Kidney glomerular epithelial cell (primary cell): Measurements from ENCODE around the gene NMUR1.

Experiments
- DNase-seq: peaks from one replicate; lab custom pipeline; 2025; lab: John Stamatoyannopoulos, UW

The NMUR1 gene

DNA sequence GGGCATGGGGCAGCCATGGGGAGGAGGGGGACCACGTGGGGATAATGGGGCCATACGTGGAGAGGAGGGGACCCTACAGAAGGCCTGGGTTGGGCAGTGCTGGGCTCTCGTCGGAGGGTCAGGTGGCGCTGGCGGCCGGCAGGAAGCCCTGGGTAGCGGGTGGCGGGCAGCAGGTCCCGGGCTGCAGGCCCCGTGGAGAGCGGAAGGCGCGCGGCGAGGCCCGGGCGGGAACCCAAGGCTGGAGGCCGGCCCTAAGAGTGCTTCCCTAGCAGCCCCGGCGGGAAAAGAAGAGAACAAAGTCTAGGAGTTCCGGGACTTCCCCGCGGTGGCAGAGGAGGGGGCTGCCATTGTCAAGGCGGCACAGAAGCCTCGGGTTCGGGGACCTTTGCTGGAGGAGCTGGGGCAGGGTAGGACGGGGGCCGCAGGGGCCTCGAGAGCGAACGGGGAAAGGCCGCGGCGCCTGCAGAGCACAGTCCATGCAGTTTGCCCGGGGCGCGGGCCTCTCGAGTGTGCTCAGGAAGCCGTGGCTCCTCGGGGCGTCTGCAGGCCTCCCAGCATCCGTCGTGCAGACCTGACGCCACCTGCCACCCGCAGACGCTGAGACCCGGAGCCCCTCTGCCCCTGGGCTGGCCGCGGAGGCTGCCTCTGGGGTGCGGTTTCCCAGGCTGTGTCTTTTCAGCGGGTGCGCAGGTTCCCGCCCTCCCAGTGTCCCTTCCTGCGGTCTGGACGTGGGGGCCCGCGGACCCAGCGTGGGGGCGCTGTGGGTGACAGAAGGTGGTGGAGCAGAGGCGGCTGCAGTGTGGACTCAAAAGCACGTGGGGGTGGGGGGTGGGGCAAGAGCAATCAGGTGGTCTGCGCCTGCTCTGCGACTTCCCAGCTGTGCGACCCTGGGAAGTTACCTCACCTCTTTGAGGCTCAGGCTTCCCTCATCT is 46.6 kb downstream of the NMUR1 start:
- DNase-seq = no peak

GRCh38 chr2:231482806-231483391 is 47.3 kb downstream of the NMUR1 start:
- DNase-seq = peak; percentile 53

GRCh38 chr2:231480781-231481180 is 49.5 kb downstream of the NMUR1 start:
- no peak for DNase-seq

GRCh38 chr2:231479455-231479854 is 50.8 kb downstream of the NMUR1 start:
- no peak for DNase-seq

DNA sequence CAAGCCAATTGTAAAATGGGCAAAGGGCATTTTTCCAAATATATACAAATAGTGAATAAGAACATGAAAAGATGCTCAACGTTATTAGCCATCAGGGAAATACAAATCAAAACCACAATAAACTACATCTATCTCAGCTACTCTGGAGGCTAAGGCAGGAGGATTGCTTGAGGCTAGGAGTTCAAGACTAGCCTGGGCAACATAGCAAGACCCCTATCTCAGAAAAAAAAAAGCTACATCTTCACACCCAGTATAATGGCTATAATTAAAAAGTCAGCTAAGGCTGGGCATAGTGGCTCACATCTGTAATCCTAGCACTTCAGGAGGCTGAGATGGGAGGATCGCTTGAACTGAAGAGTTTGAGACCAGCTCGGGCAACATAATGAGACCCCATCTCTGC is 53.3 kb downstream of the NMUR1 start:
- DNase-seq = no peak

GRCh38 chr2:231475965-231476364 is 54.3 kb downstream of the NMUR1 start:
- DNase-seq = no peak
